HK-2 (cell line): Measurements from ENCODE around the gene SCML1.
"Not testable (repeated sequence)": the region's sequence is repeated elsewhere in the genome, so short reads cannot be mapped to it uniquely, and the experiment has no call there.

Experiments
- DNase-seq: peaks from one replicate; pipeline ENCODE4 v3.0.0-alpha.2; 2018; ENCODE audit not compliant: unreplicated experiment

The SCML1 gene

GRCh38 chrX:17738737-17739535 lies 1.6 kb downstream of the SCML1 start:
- DNase-seq = no peak

GRCh38 chrX:17740137-17741122 lies 3.1 kb downstream of the SCML1 start:
- DNase-seq = no peak

GRCh38 chrX:17741123-17741511 lies 3.8 kb downstream of the SCML1 start:
- no peak for DNase-seq

GRCh38 chrX:17743913-17744312 lies 6.6 kb downstream of the SCML1 start:
- DNase-seq = no peak

GRCh38 chrX:17744896-17745523 lies 7.7 kb downstream of the SCML1 start:
- no peak for DNase-seq

GRCh38 chrX:17747692-17748091 lies 10.4 kb downstream of the SCML1 start:
- DNase-seq = no peak

GRCh38 chrX:17748684-17749083 lies 11.4 kb downstream of the SCML1 start:
- no peak for DNase-seq

- DNase-seq = no peak
Measured at GRCh38 chrX:17750436-17750835, 13.1 kb downstream of the SCML1 start.

- no peak for DNase-seq
Measured at GRCh38 chrX:17758382-17758781, 21.1 kb downstream of the SCML1 start.

- DNase-seq = no peak
Measured at GRCh38 chrX:17759990-17760389, 22.7 kb downstream of the SCML1 start.

GRCh38 chrX:17767734-17768133 lies 30.4 kb downstream of the SCML1 start:
- no peak for DNase-seq

- DNase-seq = no peak
Measured at GRCh38 chrX:17768997-17769396, 31.7 kb downstream of the SCML1 start.

GRCh38 chrX:17769701-17770269 lies 32.5 kb downstream of the SCML1 start:
- DNase-seq = no peak

GRCh38 chrX:17773221-17773876 lies 36.1 kb downstream of the SCML1 start:
- DNase-seq = no peak

GRCh38 chrX:17774053-17774452 lies 36.8 kb downstream of the SCML1 start:
- no peak for DNase-seq

GRCh38 chrX:17778997-17779396 lies 41.7 kb downstream of the SCML1 start:
- DNase-seq = no peak

GRCh38 chrX:17779434-17779833 lies 42.1 kb downstream of the SCML1 start:
- no peak for DNase-seq

GRCh38 chrX:17786554-17787347 lies 49.5 kb downstream of the SCML1 start:
- DNase-seq = not testable (repeated sequence)

GRCh38 chrX:17787557-17787956 lies 50.3 kb downstream of the SCML1 start:
- no peak for DNase-seq

- DNase-seq = peak; percentile 45
Measured at GRCh38 chrX:17788439-17788838, 51.1 kb downstream of the SCML1 start.
